HCT116 (cell line): ENCODE data around the gene SPINT2. TPM values are rescaled to one million over a fixed set of nuclear protein-coding genes. Genes with fewer than 3 reads are reported as not detected.

Experiments used
- ATAC-seq: fragments of 200-7000 bp; cut with Tn5 transposase; 2 replicates; pipeline ENCODE4 v1.9.1; 2020; ENCODE audit warnings: mild to moderate bottlenecking, moderate library complexity
- BruUV-seq: library from RNA; stranded (reverse); fragments of 400-500 nt; replicated peaks from 2 replicates; lab custom pipeline; 2021; lab: Mats Ljungman, UMichigan
- CTCF ChIA-PET: fragments of 300-600 bp; sonication (Branson Sonifier 250); formaldehyde crosslinking; loops from one replicate; lab custom pipeline; 2021; ENCODE audit warnings: antibody characterized with exemption; lab: Charles Lee
- POLR2A ChIA-PET: fragments of 300-600, 350-600 bp; sonication (Branson Sonifier 250); formaldehyde crosslinking; loops from one replicate; lab custom pipeline; 2021; ENCODE audit warnings: antibody characterized with exemption; lab: Charles Lee
- RAD21 ChIA-PET, 2 experiments: fragments of 300-600 bp; sonication (Branson Sonifier 250); formaldehyde crosslinking; loops; one replicate each; lab custom pipeline; 2023; ENCODE audit warnings: low total read pairs in 2 of 2; ENCODE audit not compliant: uncharacterized antibody in 2 of 2, unreplicated experiment in 2 of 2, low non-redundant PET in 1 of 2; lab: Charles Lee
- DNase-seq: peaks from one replicate; pipeline ENCODE4 v3.0.0-alpha.2; 2010; ENCODE audit warnings: low read depth, low spot score
- H2AFZ ChIP-seq: fragments of 200-600 bp; shearing (Covaris generic), sonication (generic); 2 replicates; pipeline ENCODE4 v1.6.1; 2017; ENCODE audit warnings: low read depth, mixed run types, mixed read lengths, antibody characterized with exemption, low read length; ENCODE audit not compliant: poor library complexity, severe bottlenecking
- H3K27ac ChIP-seq: 2 replicates; pipeline ENCODE4 v1.5.1; 2012; ENCODE audit warnings: low read depth, low read length
- H3K27me3 ChIP-seq: fragments of 200-600 bp; sonication (generic); 2 replicates; pipeline ENCODE4 v1.6.1; 2016; ENCODE audit warnings: mixed run types, low read length, mixed read lengths; ENCODE audit not compliant: insufficient read depth
- H3K36me3 ChIP-seq, 2 experiments: fragments of 200-500 bp in 1 of 2; fragments of 200-600 bp in 1 of 2; sonication (Bioruptor generic) in 1 of 2; sonication (generic) in 1 of 2; 2 replicates each; pipeline versions ENCODE4 v1.5.1 to v1.6.1; 2014 to 2016; ENCODE audit warnings: low read length in 2 of 2, inconsistent platforms in 1 of 2, mixed read lengths in 1 of 2, mixed run types in 1 of 2; ENCODE audit not compliant: insufficient read depth in 2 of 2, control insufficient read depth in 1 of 2
- H3K4me1 ChIP-seq, 2 experiments: fragments of 200-600 bp in 1 of 2; sonication (generic) in 1 of 2; 2 replicates each; pipeline versions ENCODE4 v1.5.1 to v1.6.1; 2012 to 2017; ENCODE audit warnings: low read length in 2 of 2, inconsistent platforms in 1 of 2, mild to moderate bottlenecking in 1 of 2, mixed read lengths in 1 of 2, mixed run types in 1 of 2, moderate library complexity in 1 of 2; ENCODE audit not compliant: insufficient read depth in 2 of 2, control insufficient read depth in 1 of 2
- H3K4me2 ChIP-seq: fragments of 200-600 bp; sonication (generic); 2 replicates; pipeline ENCODE4 v1.6.1; 2017; ENCODE audit warnings: mixed run types, low read length, mixed read lengths
- H3K4me3 ChIP-seq, 2 experiments: fragments of 200-600 bp in 1 of 2; sonication (generic) in 1 of 2; replicated peaks in 1 of 2; 2 replicates each; pipeline ENCODE4 v1.5.1; 2011 to 2016; ENCODE audit warnings: low read length in 2 of 2, control low read depth in 1 of 2, low read depth in 1 of 2, mild to moderate bottlenecking in 1 of 2, mixed read lengths in 1 of 2, mixed run types in 1 of 2
- H3K79me2 ChIP-seq: fragments of 200-600 bp; sonication (generic); 2 replicates; pipeline ENCODE4 v1.6.1; 2017; ENCODE audit warnings: mild to moderate bottlenecking, mixed run types, low read length, moderate library complexity, mixed read lengths; ENCODE audit not compliant: insufficient read depth
- H3K9ac ChIP-seq: fragments of 200-600 bp; sonication (generic); 2 replicates; pipeline ENCODE4 v1.6.1; 2016; ENCODE audit warnings: low read length, mixed read lengths
- H3K9me2 ChIP-seq: fragments of 200-600 bp; sonication (generic), shearing (Covaris generic); 2 replicates; pipeline ENCODE4 v1.6.1; 2017; ENCODE audit warnings: mixed run types, mild to moderate bottlenecking, moderate library complexity; ENCODE audit not compliant: insufficient read depth
- H3K9me3 ChIP-seq, 2 experiments: fragments of 200-500 bp in 1 of 2; fragments of 200-600 bp in 1 of 2; sonication (Bioruptor generic) in 1 of 2; sonication (generic) in 1 of 2; 2 replicates each; pipeline ENCODE4 v1.6.1; 2014 to 2017; ENCODE audit warnings: low read length in 2 of 2, mixed read lengths in 2 of 2, inconsistent platforms in 1 of 2, low read depth in 1 of 2, mild to moderate bottlenecking in 1 of 2, mixed run types in 1 of 2, moderate library complexity in 1 of 2; ENCODE audit not compliant: control insufficient read depth in 1 of 2, insufficient read depth in 1 of 2
- H4K20me1 ChIP-seq: fragments of 200-600 bp; sonication (generic), shearing (Covaris generic); 2 replicates; pipeline ENCODE4 v1.6.1; 2017; ENCODE audit warnings: mixed run types, mild to moderate bottlenecking, moderate library complexity; ENCODE audit not compliant: insufficient read depth
- CBX3 ChIP-seq: IDR thresholded peaks from 2 replicates; pipeline ENCODE4 v1.6.1; 2012; ENCODE audit warnings: low read depth
- CEBPB ChIP-seq: IDR thresholded peaks from 2 replicates; pipeline ENCODE4 v1.6.1; 2012; ENCODE audit warnings: low read depth
- EGR1 ChIP-seq: IDR thresholded peaks from 2 replicates; pipeline ENCODE4 v1.6.1; 2012; ENCODE audit warnings: low read depth
- ELF1 ChIP-seq: IDR thresholded peaks from 2 replicates; pipeline ENCODE4 v1.6.1; 2012; ENCODE audit warnings: low read depth, borderline replicate concordance
- EZH2phosphoT487 ChIP-seq: fragments of 200-600 bp; IDR thresholded peaks from 2 replicates; pipeline ENCODE4 v1.6.1; 2018; ENCODE audit warnings: antibody characterized with exemption, borderline replicate concordance
- FOSL1 ChIP-seq: IDR thresholded peaks from 2 replicates; pipeline ENCODE4 v1.6.1; 2012; ENCODE audit warnings: low read depth
- JUND ChIP-seq: IDR thresholded peaks from 2 replicates; pipeline ENCODE4 v1.6.1; 2012
- POLR2A ChIP-seq: IDR thresholded peaks from 2 replicates; pipeline ENCODE4 v1.7.0; 2011; ENCODE audit warnings: borderline replicate concordance; ENCODE audit not compliant: insufficient read depth, insufficient read length; ENCODE audit errors: extremely low read depth
- POLR2AphosphoS5 ChIP-seq: IDR thresholded peaks from 2 replicates; pipeline ENCODE4 v1.6.1; 2011; ENCODE audit warnings: mild to moderate bottlenecking, low read depth, low read length, moderate library complexity
- RAD21 ChIP-seq: IDR thresholded peaks from 2 replicates; pipeline ENCODE4 v1.6.1; 2012; ENCODE audit warnings: low read depth, mild to moderate bottlenecking
- SIN3A ChIP-seq: IDR thresholded peaks from 2 replicates; pipeline ENCODE4 v1.6.1; 2012; ENCODE audit warnings: low read depth
- SP1 ChIP-seq: IDR thresholded peaks from 2 replicates; pipeline ENCODE4 v1.6.1; 2012; ENCODE audit warnings: low read depth
- SRF ChIP-seq: IDR thresholded peaks from 2 replicates; pipeline ENCODE4 v1.6.1; 2012; ENCODE audit warnings: low read depth
- YY1 ChIP-seq: IDR thresholded peaks from 2 replicates; pipeline ENCODE4 v1.6.1; 2011; ENCODE audit warnings: low read length, low read depth, moderate library complexity, mild to moderate bottlenecking; ENCODE audit not compliant: insufficient replicate concordance; ENCODE audit errors: extremely low read depth
- ZFX ChIP-seq: fragments of 450-650 bp; IDR thresholded peaks from 2 replicates; pipeline ENCODE4 v1.6.1; 2017
- ZNF274 ChIP-seq: fragments of 200-500 bp; sonication (Bioruptor generic); IDR thresholded peaks from 2 replicates; pipeline ENCODE4 v1.6.1; 2014; ENCODE audit warnings: mild to moderate bottlenecking, low read depth, low read length, inconsistent platforms
- intact Hi-C: fragments of 100-400 bp; cut with micrococcal nuclease; formaldehyde crosslinking; loops from 2 replicates; pipeline ENCODE4 v1.10.0; 2022
- total RNA-seq: library from RNA; stranded (reverse); gene quantifications from one replicate; pipeline ENCODE4 v1.2.1, GENCODE V29; 2021; ENCODE audit not compliant: unreplicated experiment
- TF ChIP-seq, protein P1 (sequence below): IDR thresholded peaks from 2 replicates; pipeline ENCODE4 v1.6.1; 2012; ENCODE audit warnings: low read depth
- TF ChIP-seq, protein P2 (sequence below), 3 experiments: fragments of 200-600 bp in 1 of 3; sonication (generic) in 1 of 3; IDR thresholded peaks in 2 of 3; conservative IDR thresholded peaks in 1 of 3; 2 replicates each; pipeline ENCODE4 v1.5.1; 2012 to 2017; ENCODE audit warnings: low read depth in 2 of 3, low read length in 2 of 3, antibody characterized with exemption in 1 of 3, borderline replicate concordance in 1 of 3, control low read depth in 1 of 3, mild to moderate bottlenecking in 1 of 3, mixed read lengths in 1 of 3, mixed run types in 1 of 3, moderate library complexity in 1 of 3; ENCODE audit not compliant: insufficient read depth in 1 of 3

SPINT2 gene
- total RNA-seq, 1 experiment from 2014 or later, result 500 TPM

DNA sequence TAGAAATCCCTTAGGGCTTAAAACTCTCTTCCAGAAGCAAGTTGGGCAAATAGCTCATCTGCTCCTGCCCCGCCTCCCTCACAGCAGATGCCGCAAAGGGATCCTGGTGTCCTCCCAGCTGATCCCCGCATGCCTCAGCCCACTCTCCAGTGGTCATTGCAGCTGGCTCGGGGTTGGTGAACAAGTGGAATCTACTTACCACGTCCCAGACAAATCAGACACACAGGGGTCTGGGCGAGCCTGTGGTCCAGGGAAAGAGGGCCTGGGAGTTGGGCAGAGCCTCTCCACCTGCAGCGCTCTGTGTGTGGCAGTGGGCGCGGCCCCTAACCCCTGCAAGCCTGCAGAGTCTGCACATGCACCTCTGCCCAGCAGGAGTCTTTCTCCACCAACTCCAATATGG lies 28.9 kb downstream of the SPINT2 start:
- Histone ChIP-seq H3K9me2 (no peaks in the 10 kb centered on the region), H3K27me3 (no peaks in the 10 kb centered on the region), H3K4me2 (no peak overlapping the region), H3K36me3 (peaks cover 24 to 44% of the 10 kb centered on the region in 2 experiments), H3K4me3 (no peak overlapping the region), H3K9ac (no peak overlapping the region), H3K27ac (no peak overlapping the region), H4K20me1 (no peaks in the 10 kb centered on the region), H2AFZ (no peak overlapping the region), H3K4me1 (peaks cover 8 to 11% of the 10 kb centered on the region in 2 experiments), H3K9me3 (no peaks in the 10 kb centered on the region), H3K79me2 (peaks cover 5% of the 10 kb centered on the region)
- no TSS peak for BruUV-seq
- TF ChIP-seq FOSL1 (no peak), EGR1 (no peak), JUND (no peak), ZFX (no peak), YY1 (no peak), ELF1 (no peak)
- DNase-seq, result no peak
- POLR2A ChIA-PET, result no interaction called here
- intact Hi-C loops, result no loop called here
- RAD21 ChIA-PET, result no interaction called here
- ATAC-seq, result no peak
- CTCF ChIA-PET, result no interaction called here

DNA sequence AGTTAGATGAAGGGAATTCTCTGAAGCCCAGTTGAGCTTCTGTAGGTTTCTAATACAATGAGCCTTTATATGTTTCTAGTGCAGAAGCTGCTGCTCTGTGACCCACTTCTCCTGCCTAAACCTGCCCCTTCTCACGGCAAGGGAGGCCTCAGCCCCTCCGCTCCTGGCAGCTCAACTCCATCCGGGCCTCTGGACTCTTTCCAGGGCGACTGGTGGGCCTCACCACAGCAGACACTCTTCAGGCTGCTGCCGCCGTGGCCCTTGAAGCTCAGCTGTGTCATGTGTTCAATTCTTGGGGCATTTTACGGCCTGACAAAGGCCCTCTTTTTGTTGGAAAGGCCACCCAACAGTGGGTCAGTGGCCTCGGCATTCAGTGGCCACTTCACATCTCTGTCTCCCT lies 29.7 kb downstream of the SPINT2 start:
- no peaks in the 10 kb centered on the region for H3K9me2 ChIP-seq
- H3K27ac ChIP-seq, result no peak overlapping the region
- no peak overlapping the region for H3K9ac ChIP-seq
- H3K4me2 ChIP-seq, result no peak overlapping the region
- ATAC-seq (no peak), DNase-seq (no peak)
- H3K4me3 ChIP-seq, result no peak overlapping the region
- POLR2A ChIA-PET, result no interaction called here
- H2AFZ ChIP-seq, result no peak overlapping the region
- CTCF ChIA-PET, result no interaction called here
- intact Hi-C loops, result no loop called here
- no TSS peak for BruUV-seq
- H3K36me3 ChIP-seq, result peaks cover 18 to 36% of the 10 kb centered on the region in 2 experiments
- no peaks in the 10 kb centered on the region for H3K79me2 ChIP-seq
- peaks cover 16 to 19% of the 10 kb centered on the region in 2 experiments for H3K4me1 ChIP-seq
- H3K9me3 ChIP-seq, result no peaks in the 10 kb centered on the region
- RAD21 ChIA-PET, result interaction anchor here in 1 of 2 experiments (0.6 kb wide), 1 partner anchor 31 kb away, joined by 3 read pairs; no protein-coding TSS in a partner anchor
- no peaks in the 10 kb centered on the region for H3K27me3 ChIP-seq
- no peaks in the 10 kb centered on the region for H4K20me1 ChIP-seq
- TF ChIP-seq POLR2AphosphoS5 (no peak), CEBPB (no peak), ZNF274 (no peak), EZH2phosphoT487 (no peak), RAD21 (no peak), POLR2A (no peak), SP1 (no peak), ELF1 (no peak), SRF (no peak), YY1 (no peak), FOSL1 (no peak), SIN3A (no peak), CBX3 (no peak), ZFX (no peak)
- TF ChIP-seq, protein P1, sequence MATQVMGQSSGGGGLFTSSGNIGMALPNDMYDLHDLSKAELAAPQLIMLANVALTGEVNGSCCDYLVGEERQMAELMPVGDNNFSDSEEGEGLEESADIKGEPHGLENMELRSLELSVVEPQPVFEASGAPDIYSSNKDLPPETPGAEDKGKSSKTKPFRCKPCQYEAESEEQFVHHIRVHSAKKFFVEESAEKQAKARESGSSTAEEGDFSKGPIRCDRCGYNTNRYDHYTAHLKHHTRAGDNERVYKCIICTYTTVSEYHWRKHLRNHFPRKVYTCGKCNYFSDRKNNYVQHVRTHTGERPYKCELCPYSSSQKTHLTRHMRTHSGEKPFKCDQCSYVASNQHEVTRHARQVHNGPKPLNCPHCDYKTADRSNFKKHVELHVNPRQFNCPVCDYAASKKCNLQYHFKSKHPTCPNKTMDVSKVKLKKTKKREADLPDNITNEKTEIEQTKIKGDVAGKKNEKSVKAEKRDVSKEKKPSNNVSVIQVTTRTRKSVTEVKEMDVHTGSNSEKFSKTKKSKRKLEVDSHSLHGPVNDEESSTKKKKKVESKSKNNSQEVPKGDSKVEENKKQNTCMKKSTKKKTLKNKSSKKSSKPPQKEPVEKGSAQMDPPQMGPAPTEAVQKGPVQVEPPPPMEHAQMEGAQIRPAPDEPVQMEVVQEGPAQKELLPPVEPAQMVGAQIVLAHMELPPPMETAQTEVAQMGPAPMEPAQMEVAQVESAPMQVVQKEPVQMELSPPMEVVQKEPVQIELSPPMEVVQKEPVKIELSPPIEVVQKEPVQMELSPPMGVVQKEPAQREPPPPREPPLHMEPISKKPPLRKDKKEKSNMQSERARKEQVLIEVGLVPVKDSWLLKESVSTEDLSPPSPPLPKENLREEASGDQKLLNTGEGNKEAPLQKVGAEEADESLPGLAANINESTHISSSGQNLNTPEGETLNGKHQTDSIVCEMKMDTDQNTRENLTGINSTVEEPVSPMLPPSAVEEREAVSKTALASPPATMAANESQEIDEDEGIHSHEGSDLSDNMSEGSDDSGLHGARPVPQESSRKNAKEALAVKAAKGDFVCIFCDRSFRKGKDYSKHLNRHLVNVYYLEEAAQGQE, result no peak
- TF ChIP-seq, protein P2, sequence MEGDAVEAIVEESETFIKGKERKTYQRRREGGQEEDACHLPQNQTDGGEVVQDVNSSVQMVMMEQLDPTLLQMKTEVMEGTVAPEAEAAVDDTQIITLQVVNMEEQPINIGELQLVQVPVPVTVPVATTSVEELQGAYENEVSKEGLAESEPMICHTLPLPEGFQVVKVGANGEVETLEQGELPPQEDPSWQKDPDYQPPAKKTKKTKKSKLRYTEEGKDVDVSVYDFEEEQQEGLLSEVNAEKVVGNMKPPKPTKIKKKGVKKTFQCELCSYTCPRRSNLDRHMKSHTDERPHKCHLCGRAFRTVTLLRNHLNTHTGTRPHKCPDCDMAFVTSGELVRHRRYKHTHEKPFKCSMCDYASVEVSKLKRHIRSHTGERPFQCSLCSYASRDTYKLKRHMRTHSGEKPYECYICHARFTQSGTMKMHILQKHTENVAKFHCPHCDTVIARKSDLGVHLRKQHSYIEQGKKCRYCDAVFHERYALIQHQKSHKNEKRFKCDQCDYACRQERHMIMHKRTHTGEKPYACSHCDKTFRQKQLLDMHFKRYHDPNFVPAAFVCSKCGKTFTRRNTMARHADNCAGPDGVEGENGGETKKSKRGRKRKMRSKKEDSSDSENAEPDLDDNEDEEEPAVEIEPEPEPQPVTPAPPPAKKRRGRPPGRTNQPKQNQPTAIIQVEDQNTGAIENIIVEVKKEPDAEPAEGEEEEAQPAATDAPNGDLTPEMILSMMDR (IDR thresholded peaks at IDR 0.05 in 2 of 3, conservative IDR thresholded peaks at IDR 0.05 in 1 of 3; ENCODE audit: borderline replicate concordance in 1 of 3, insufficient read depth in 1 of 3, low read depth in 2 of 3, low read length in 2 of 3), result no peak
